CD4-positive, alpha-beta T cell treated with Interleukin-4 for 1 hour (primary cell): ENCODE results near the gene AVPR1A.

Experiments
- DNase-seq, 2 donors: peaks; one replicate each; pipeline ENCODE4 v3.0.0-alpha.2; 2020 to 2022

The AVPR1A gene

GRCh38 chr12:63093711-63094110, 57.3 kb downstream of the AVPR1A start:
- DNase-seq: no peak

GRCh38 chr12:63093084-63093483, 57.9 kb downstream of the AVPR1A start:
- no peak for DNase-seq
